Measurements from ENCODE around the gene SLC30A7.
"Not testable (repeated sequence)": the region's sequence is repeated elsewhere in the genome, so short reads cannot be mapped to it uniquely, and the experiment has no call there.

SLC30A7 gene

DNA sequence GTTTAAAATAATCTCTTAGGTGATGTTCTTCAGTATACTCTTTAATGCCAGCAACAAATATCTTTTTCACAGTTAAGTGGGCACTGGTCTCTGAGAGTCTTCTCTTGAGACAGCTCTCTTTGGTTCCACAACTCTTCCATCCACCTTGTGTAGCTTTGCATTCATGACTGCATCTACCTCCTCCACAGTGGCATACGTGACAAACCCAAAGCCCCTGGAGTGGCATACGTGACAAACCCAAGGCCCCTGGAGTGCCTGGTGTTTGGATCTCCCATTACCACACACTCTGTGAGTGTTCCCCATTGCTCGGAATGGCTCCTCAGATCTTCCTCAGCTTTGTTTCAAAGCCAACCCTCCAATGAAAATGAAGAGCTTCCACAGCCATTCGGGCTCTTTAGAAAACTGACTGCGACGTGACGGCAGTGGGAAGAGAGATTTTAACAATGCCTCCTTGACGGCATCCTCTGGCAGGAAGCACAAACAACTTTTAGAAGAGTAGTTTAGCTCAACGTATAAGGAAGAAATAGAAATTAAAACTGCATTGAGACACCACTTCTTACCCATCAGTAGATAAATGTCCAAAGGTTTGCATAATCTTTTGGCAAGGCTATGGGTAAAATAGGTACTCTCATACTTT is 45.8 kb downstream of the SLC30A7 start:
- DNase-seq, result peak; percentile 28

DNA sequence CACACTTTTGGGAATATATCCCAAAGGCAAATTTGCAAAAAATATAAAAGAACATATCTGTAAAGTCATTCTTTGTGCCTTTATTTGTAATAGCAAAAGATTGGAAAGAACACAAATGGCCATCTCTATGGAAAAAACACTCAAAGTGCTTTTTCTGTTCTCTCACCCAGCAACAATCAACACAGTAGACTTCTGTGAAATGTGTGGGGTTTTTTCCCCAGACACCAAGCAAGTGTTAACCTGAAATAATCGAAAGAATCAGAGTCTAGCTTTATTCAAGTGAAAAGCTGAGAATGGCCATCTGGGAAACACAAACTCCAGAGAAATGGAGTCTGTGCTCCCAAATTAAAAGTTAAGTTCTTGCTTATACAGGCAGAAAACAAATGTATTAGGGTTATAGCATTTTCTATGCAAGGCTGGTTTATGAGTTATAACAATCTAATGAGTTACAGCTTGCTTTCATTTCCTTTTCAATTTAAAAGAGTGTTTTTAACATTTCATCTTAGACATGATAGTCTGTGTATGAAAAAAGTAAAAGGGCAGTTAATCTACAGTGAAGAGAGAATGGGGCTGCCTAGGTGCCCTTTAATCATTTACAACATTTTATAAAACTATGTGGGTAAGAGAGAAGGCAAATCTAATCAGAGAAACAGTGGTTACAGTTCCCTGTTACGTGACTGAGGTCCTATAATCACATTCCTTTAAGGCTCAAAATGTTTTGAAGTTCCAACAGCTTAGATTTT is 46.6 kb downstream of the SLC30A7 start:
- no peak for DNase-seq

DNA sequence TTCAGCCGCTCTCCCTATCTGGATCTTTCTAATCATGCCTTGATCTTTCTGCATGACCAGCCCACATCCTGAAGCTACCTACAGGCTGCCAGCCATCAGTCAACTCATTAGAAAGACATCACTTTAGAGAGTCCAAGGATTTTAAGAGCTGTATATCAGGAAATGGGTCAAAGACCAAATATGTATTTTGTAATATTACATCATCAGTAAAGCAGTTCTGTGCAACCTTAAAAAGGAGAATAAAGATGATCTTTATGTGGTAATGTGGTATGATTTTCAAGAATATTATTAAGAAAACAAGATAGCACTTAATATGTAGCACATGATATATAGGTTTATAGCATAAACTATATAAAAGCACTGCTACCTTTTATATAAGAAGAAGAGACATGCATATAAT is 47.6 kb downstream of the SLC30A7 start:
- DNase-seq, result no peak

DNA sequence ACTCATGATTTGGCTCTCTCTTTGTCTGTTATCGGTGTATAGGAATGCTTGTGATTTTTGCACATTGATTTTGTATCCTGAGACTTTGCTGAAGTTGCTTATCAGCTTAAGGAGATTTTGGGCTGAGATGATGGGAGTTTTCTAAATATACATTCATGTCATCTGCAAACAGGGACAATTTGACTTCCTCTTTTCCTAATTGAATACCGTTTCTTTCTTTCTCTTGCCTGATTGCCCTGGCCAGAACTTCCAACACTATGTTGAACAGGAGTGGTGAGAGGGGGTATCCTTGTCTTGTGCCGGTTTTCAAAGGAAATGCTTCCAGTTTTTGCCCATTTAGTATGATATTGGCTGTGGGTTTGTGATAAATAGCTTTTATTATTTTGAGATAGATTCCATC is 50.2 kb downstream of the SLC30A7 start:
- DNase-seq, result not testable (repeated sequence)

DNA sequence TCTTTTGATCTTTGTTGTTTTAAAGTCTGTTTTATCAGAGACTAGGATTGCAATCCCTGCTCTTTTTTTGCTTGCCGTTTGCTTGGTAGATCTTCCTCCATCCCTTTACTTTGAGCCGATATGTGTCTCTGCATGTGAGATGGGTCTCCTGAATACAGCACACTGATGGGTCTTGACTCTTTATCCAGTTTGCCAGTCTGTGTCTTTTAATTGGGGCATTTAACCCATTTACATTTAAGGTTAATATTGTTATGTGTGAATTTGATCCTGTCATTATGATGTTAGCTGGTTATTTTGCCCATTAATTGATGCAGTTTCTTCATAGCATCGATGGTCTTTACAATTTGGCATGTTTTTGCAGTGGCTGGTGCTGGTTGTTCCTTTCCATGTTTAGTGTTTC is 51.9 kb downstream of the SLC30A7 start:
- not testable (repeated sequence) for DNase-seq

DNA sequence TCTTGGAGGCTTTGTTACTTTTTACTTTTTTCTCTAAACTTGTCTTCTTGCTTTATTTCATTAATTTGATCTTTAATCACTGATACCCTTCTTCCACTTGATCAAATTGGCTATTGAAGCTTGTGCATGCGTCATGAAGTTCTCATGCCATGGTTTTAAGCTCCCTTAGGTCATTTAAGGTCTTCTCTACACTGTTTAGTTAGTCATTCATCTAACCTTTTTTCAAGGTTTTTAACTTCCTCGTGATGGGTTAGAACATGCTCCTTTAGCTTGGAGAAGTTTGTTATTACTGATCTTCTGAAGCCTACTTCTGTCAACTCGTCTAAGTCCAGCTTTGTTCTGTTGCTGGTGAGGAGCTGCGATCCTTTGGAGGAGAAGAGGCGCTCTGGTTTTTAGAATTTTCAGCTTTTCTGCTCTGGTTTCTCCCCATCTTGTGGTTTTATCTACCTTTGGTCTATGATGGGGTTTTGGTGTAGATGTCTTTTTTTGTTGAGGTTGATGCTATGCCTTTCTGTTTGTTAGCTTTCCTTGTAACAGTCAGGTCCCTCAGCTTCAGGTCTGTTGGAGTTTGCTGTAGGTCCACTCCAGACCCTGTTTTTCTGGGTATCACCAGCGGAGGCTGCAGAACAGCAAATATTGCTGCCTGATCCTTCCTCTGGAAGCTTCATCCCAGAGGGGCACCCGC is 53.0 kb downstream of the SLC30A7 start:
- not testable (repeated sequence) for DNase-seq

DNA sequence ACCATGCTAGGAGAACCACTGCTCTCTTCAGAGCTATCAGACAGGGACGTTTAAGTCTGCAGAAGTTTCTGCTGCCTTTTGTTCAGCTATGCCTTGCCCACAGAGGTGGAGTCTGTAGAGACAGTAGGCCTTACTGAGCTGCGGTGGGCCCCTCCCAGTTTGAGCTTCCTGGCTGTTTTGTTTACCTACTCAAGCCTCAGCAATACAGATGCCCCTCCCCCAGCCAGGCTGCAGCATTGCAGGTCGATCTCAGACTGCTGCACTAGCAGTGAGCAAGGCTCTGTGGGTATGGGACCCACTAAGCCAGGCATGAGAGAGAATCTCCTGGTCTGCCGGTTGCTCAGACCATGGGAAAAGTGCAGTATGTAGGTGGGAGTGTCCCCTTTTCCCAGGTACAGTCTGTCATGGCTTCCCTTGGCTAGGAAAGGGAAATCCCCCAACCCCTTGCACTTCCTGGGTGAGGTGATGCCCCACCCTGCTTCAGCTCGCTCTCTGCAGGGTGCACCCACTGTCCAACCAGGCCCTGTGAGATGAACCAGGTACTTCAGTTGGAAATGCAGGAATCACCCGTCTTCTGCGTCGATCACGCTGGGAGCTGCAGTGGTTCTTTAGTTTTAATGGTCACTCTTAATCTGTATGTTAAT is 53.7 kb downstream of the SLC30A7 start:
- DNase-seq, result peak; percentile 84

DNA sequence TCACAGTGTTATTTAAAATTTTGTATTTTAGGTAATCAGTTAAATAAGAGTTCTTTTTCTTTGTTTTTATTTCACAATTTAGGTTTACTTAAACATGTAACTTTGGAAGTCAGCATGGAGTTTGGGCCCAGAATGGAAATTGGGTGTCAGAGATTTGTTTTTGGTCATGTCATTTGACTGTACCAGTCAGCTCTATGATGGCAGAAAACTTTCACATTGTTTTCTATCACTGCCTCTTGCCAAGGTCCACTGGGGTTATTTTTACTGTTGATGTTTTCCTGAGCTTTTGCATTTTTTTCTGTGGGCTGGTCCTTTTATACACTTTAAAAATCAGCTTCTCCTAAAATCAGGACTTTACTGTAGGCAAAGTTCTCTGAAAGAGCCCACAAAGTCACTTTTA is 54.4 kb downstream of the SLC30A7 start:
- DNase-seq, result no peak

DNA sequence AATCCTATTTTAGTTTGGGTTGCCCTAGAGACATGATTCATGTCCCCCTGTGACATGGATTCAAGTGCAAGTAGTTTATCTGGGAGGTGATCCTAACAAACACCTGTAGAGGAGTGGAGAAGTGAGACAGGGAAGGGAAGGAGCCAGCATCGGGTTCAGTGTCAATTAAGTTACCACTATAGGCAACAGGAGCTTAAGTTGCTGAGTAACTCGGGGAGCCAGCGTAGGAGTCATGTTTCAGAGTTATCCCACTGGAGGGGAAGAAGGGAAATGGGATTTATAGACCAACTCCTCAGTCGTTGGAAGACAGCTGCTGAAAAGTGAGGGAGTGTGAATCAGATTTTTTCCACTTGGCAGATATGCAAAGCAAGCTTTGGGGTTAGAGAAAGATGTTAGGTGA is 54.9 kb downstream of the SLC30A7 start:
- no peak for DNase-seq

DNA sequence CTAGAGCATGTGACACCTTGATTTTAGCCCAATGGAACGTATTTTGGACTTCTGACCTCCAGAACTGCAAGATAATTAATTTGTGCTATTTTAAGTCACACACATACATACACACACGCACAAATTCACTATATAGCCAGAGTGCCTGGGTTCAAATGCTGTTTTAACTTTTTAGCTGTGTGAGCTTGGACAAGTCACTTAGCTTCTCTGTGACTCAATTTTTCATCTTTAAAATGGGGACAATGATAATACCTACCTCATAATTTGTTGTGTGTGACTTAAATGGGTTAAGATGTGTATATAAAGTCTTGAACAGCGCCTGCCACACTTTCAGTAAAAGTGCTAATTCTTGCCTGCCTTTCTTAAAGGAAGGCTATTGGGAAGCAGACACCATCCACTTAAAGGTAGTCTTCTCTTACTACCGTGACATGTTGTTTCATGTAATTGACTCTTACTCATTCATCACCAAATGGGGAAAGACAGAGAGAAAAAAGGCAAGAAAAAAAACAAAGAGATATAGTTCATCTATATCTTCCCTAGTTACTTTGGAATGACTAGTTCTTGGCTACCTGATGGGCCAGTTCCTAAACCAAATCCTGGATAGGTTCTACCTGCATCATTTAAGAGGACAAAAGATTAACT is 56.3 kb downstream of the SLC30A7 start:
- no peak for DNase-seq

DNA sequence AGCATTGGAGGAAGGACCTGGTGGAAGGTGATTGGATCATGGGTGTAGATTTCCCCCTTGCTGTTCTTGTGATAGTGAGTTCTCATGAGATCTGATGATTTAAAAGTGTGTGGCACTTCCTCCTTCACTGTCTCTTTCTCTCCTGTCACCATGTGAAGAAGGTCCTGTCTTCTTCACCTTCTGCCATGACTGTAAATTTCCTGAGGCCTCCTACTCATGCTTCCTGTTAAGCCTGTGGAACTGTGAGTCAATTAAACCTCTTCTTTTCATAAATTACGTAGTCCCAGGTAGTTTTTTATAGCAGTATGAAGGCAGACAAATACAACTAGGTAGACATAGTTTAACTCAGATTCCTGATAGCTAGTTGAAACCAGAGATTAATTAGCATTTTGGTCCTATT is 57.1 kb downstream of the SLC30A7 start:
- not testable (repeated sequence) for DNase-seq

DNA sequence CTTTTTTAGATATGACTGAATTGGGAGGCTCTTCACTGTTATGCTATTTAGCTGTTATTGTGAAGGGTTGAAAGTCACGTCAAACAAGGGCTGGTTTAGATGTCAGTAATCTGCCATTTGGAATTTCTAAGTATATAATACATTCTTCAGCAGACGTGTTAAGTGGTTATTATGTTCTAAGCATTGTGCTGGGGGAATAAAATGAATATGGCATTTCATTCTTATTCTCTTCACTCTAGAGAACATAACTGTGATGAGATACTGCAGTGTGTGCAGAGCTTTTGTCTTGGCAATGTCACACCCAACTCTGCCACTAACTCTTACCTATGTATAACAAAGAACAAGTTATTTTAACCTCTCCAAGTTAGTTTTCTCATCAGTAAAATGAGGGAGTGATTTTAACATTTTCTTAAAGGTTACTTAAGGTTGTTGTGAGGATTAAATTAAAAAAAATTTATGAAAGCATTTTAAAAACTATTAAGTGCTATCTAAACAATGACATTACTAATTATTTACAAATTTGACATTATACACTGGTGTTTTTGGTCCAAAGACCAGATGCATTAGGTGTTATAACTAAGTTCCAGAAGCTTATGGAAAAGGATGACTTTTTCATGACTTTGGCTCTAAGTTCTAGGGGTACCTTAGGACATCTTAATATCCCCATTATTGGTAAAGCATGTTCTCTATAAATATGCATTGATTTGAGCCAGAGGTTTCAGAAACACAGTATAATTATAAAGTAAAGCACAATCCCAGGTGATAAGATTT is 58.3 kb downstream of the SLC30A7 start:
- DNase-seq, result no peak

DNA sequence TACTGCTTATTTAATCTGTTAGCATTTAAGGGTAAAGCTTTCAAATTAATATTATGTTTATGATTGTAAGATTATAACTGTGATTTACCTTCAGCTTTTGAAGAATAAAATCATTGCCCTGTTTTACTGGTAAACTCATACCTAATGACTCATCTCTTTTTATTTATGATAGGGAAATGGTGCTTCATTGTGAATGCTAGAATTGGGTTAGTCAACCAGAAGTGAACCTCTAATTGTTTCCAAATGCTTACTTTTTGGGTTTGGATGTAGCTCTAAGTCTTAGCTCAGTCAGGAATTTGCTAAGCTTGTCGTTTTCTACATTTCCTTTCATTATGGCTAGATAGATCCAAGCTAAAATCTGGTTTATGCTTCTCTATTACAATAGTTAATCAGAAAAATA is 59.4 kb downstream of the SLC30A7 start:
- DNase-seq, result no peak

DNA sequence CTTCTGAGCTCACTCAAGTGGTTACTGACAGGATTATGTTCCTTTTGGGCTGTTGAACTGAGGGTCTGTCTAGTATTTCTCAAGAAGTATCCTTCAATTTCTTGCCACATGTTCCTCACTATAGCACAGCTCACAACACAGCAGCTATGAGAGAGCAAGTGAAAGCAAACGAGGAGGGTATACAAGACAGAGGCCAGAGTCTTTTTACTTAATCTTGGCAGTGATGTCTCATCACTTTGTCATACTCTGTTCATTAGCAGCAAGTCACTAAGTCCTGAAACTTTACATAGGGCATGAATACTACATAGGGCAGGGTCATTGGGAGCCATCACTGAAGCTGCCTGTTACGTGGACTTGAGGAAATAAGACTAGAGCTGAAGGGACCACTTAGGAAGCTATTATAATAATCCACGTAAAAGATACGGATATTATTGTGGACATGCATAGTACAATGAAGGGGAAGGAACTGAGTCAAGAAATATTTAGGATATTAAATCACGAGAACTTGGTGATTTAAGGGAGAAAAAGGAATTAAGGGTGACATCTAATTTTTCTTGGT is 63.7 kb downstream of the SLC30A7 start:
- no peak for DNase-seq

DNA sequence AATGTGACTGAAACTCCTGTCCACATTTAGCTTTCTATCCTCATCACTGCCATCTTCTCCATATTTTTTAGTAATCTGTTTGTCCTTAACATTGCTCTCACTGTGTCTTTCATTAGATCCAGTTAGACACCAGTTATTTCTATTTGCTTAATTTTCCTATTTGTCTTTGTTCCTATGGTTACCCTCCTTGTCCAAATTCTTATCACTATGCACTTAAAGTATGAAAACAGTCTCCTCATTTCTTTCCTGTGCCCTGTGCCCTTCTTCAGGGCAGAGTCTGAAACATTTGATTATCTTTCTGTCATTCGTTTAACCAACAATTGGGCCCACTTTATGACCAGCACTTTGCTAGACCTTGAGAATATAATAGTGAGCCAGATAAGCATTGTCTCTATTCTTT is 64.2 kb downstream of the SLC30A7 start:
- DNase-seq, result no peak

DNA sequence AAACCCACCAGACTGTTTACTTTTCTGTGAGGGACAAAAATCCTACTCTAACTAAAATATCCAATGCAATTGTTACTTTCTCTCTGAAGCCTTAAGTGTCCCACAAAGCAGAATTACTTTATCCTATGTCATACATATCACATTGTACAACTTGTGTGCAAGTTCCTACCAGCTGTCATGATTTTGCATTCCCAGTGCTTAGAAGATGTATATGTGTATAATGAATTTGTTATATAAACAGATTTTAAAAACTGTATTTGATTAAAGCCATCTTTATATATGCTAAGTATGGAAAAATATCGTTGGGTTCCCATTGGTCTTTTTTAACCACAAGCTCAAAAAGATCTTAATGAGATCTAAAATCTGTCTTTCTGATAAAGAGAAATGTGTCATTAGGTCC is 72.7 kb downstream of the SLC30A7 start:
- DNase-seq, result no peak

DNA sequence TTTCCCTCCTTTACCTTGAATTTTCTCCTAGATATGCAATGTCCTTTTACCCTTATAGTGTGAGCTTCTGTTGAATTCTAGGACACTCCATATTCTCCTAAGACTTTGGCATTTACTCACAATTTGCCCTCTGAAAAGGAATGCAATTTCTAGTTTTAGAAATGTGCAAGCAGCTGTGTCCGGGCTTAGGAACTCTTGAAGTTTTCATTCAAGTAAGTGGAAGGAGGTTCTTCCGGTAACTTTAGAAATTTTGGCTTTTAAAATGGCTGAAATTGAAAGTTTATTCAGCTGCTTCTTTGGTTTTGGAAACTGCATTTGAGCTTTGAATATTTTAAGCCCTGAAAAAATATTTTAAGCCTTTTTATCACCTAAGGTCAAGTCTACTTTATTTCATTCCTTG is 73.4 kb downstream of the SLC30A7 start:
- DNase-seq, result no peak

DNA sequence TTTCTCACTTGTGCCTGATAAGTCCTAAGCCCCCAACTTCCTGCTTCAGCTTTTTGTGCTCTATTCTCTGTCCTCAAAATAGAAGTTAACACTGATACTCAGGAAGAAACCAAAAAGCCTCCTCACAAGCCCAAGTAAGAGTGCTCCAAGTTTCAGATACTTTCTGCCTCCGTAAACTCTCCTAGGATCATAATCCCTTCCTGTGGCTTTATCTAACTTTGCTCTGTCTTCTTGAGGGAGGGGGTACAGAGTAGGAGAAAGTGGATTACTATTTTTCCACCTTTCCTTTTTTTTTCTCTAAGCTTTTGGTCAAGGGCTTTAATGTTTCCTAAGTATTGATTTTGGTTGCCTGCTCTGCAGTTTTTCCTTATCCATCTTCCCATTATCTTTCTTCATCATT is 75.1 kb downstream of the SLC30A7 start:
- DNase-seq, result no peak

DNA sequence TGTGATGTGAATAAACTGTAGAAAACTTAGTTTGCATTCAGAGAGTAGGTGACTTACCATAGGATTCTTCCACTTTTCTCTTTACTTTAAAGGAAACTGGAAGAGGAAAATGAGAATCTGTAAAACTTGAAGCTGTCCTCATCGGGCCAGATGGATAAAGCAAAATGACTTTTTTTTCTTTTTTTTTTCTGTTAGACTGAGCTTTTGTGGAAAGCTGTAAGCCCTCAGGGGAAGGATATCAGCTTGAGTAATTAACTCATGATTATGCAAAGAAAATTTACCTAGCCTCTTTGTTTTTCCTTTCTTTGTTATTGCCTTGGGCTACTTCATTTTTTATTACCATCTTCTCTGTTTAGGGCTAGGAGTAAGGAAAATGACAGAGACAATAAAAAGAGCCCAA is 76.3 kb downstream of the SLC30A7 start:
- no peak for DNase-seq

DNA sequence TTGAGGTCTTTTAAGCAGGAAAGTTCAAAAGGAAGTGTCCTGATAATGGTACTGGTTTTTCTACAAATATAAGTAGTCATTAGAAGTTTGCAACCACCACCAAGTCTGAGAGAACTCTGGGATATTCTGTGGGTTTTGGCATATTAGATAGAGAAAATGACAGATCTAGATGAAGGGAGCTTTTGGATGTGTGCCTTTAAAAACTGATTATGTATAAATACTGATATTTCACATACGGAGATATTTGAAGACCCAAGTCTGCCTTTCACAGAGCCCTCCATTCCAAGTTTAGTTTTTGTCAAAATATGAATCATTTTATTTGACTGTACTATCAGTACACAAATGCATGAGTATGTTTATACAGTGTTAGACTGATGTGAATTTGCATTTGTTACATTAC is 81.0 kb downstream of the SLC30A7 start:
- no peak for DNase-seq

DNA sequence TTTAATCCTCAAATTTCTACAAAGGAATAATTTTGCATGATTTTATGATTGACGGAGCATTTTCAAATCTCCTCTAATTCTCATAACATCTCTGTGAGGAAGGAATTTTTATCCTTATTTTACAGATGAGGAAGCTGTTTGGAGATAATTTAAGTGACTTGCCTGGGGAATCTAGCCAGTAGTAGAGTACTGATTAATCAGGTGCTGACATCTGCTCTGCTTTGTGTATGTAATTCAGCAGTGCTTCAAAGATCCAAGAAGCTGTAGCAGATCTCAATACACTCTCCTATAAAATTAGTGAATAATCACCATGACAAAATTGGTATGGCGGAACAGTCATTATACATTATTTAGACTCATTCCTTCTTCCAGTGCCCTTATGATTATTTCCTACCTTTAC is 83.7 kb downstream of the SLC30A7 start:
- no peak for DNase-seq

DNA sequence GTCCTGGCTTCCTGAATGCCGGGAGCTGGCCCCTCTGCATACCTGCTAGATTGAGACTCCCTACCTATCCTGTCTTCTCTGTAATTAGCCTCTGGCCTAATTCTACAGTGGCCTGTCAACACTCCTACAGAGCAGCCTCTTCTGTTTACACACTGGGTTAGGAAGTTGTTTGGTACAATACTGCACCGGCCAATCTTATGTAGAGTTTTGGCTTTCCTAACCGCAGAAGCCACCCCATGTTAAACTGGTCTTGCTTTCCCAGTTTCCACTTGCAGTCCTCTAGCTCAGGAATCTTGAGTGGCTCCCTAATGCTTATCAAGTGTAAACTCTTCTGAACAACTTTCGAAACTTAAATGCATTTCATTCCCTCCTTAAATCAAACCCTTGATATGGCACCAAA is 86.9 kb downstream of the SLC30A7 start:
- no peak for DNase-seq

All from CD4-positive, alpha-beta T cell treated with Interleukin-17A for 4 hours (primary cell).